RWPE2 (cell line): ENCODE measurements around the gene GOLGA6L25.
A peak's percentile ranks its signal among the peaks of the same experiment; 100 is the strongest.
"Not testable (repeated sequence)": the region's sequence is repeated elsewhere in the genome, so short reads cannot be mapped to it uniquely, and the experiment has no call there.

Experiments used
- ATAC-seq: fragments of 200-7000 bp; cut with Tn5 transposase; 3 replicates; pipeline ENCODE4 v1.9.1; 2021; ENCODE audit warnings: low read depth
- DNase-seq: peaks from one replicate; pipeline ENCODE4 v3.0.0-alpha.2; 2020; ENCODE audit warnings: low spot score
- H3K27ac ChIP-seq: fragments of 450-650 bp; 2 replicates; pipeline ENCODE4 v1.5.1; 2017; ENCODE audit warnings: mild to moderate bottlenecking; ENCODE audit not compliant: poor library complexity, severe bottlenecking
- H3K27me3 ChIP-seq: fragments of 250-450 bp; sonication (Bioruptor Pico); 2 replicates; pipeline ENCODE4 v1.5.1; 2021; ENCODE audit warnings: mild to moderate bottlenecking, moderate library complexity; ENCODE audit not compliant: insufficient read depth, poor library complexity, severe bottlenecking
- H3K36me3 ChIP-seq: fragments of 250-450 bp; sonication (Bioruptor Pico); 2 replicates; pipeline ENCODE4 v1.5.1; 2020; ENCODE audit warnings: low read depth, mild to moderate bottlenecking, moderate library complexity
- H3K4me1 ChIP-seq: fragments of 250-450 bp; sonication (Bioruptor Pico); 2 replicates; pipeline ENCODE4 v1.5.1; 2021; ENCODE audit warnings: mild to moderate bottlenecking, moderate library complexity; ENCODE audit not compliant: insufficient read depth, poor library complexity, severe bottlenecking
- H3K4me3 ChIP-seq: fragments of 250-450 bp; sonication (Bioruptor Pico); 2 replicates; pipeline ENCODE4 v1.5.1; 2021; ENCODE audit warnings: mild to moderate bottlenecking, moderate library complexity; ENCODE audit not compliant: severe bottlenecking
- H3K9me3 ChIP-seq: fragments of 250-450 bp; sonication (Bioruptor Pico); 2 replicates; pipeline ENCODE4 v1.5.1; 2021; ENCODE audit warnings: mild to moderate bottlenecking, moderate library complexity; ENCODE audit not compliant: severe bottlenecking

GOLGA6L25 gene, protein sequence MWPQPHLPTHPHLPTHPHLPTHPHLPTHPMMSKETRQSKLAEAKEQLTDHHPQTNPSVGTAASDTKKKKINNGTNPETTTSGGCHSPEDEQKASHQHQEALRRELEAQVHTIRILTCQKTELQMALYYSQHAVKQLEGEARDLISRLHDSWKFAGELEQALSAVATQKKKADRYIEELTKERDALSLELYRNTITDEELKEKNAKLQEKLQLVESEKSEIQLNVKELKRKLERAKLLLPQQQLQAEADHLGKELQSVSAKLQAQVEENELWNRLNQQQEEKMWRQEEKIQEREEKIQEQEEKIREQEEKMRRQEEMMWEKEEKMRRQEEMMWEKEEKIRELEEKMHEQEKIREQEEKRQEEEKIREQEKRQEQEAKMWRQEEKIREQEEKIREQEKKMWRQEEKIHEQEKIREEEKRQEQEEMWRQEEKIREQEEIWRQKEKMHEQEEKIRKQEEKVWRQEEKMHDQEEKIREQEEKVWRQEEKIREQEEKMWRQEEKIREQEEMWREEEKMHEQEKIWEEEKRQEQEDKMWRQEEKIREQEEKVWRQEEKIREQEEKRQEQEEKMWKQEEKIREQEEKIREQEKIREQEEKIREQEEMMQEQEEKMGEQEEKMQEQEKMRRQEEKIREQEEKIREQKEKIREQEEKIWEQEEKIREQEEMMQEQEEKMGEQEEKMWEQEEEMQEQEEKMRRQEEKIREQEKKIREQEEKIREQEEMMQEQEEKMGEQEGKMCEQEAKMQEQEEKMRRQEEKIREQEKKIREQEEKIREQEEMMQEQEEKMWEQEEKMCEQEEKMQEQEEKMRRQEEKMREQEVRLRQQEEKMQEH

DNA sequence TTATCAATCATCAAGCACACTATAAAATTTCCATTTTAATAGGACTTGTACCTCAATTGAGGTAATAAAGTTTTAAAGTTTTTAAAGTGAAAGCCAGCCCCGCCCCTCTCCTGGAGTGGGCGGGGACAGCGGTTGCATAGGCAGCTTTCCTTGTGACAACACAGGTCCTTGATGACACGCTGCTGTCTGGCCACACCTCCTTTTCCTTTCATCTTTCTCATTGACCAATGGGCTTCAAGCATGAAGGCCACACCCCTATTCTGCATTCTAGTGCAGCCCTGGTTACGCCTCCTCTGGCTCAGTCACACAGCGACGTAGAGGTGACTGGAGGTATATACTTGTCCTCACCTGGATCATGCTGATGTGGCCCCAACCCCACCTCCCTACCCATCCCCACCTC is at the start of gene GOLGA6L25:
Gene GOLGA6L25, plus strand, starts transcription at position 301 of the 400 bp plus-strand sequence. Its CDS starts 61 bp downstream, at position 362.
- not testable (repeated sequence) for H3K36me3 ChIP-seq, H3K27me3 ChIP-seq, H3K9me3 ChIP-seq, H3K4me1 ChIP-seq, H3K4me3 ChIP-seq, DNase-seq, H3K27ac ChIP-seq, ATAC-seq

DNA sequence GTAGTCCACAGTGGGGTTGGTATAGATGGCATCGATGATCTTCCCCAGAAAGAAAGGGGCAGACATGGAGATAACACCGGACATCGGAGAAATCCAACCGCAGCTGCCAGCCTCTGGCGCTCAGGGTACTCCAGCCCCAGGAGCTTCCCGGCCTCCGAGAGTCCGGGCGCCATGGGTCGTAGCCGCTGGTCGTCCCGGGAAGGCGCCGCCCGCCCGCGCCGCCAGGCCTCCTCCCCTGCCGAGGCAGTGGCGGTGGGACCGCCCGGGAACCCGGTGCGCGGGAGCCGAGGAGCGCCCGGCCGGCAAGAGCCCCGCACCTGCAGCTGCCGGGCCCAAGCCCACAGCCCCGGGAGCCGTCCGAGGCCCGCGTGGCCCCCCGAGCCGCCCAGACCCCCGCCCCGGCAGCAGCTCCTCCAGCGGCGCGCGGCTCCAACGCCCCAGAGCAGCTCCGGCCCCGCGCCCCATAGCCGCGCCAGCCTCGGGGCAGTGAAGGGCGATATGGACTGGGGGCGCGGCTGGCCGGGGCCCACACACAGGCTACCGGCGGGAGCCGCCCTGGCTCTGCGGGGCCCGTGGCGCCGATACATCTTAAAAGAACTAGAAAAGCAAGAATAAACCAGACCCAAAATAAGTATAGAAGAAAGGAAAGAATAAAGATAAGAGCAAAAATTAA is 45.0 kb upstream of the GOLGA6L25 start:
- DNase-seq = not testable (repeated sequence)

GRCh38 chr15:28514128-28514527 is 39.2 kb upstream of the GOLGA6L25 start:
- H3K4me3 ChIP-seq, H3K9me3 ChIP-seq, H3K36me3 ChIP-seq, H3K27me3 ChIP-seq, H3K27ac ChIP-seq, ATAC-seq, H3K4me1 ChIP-seq: not testable (repeated sequence)
- DNase-seq = peak; percentile 52

More for the DNA sequence above, 45.0 kb upstream of the GOLGA6L25 start:
- peak; percentile 52 for ATAC-seq
- not testable (repeated sequence) for H3K27ac ChIP-seq, H3K4me3 ChIP-seq, H3K27me3 ChIP-seq, H3K36me3 ChIP-seq, H3K4me1 ChIP-seq, H3K9me3 ChIP-seq

GRCh38 chr15:28515208-28515607 is 38.2 kb upstream of the GOLGA6L25 start:
- not testable (repeated sequence) for H3K4me3 ChIP-seq, H3K27ac ChIP-seq, DNase-seq, H3K4me1 ChIP-seq, H3K9me3 ChIP-seq, H3K27me3 ChIP-seq, H3K36me3 ChIP-seq
- ATAC-seq = peak; percentile 74

DNA sequence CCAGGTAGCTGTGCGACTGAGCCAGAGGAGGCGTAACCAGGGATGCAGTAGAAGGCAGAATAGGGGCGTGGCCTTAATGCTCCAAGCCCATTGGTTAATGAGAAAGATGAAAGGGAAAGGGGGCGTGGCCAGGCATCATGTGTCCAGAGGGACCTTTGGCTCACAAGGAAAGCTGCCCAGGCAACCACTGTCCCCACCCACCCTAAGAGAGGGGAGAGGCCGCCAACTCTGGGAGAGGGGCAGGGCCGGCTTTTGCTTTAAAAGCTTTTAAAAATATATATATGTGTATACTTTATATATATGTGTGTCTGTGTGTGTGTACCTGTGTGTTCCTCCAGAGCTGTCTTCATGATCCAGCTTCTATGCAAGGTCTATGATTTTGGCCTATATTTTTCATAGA is 20.4 kb upstream of the GOLGA6L25 start, which contains the start of gene GOLGA8G:
Gene GOLGA8G, minus strand, starts transcription at position 18 of the 400 bp plus-strand sequence. CDS start 62 bp downstream, outside the sequence.
- not testable (repeated sequence) for H3K27me3 ChIP-seq, H3K4me3 ChIP-seq, H3K9me3 ChIP-seq, H3K36me3 ChIP-seq, DNase-seq, H3K27ac ChIP-seq, ATAC-seq, H3K4me1 ChIP-seq

GRCh38 chr15:28573351-28573750 is 20.0 kb downstream of the GOLGA6L25 start:
- H3K36me3 ChIP-seq, H3K27me3 ChIP-seq, H3K9me3 ChIP-seq, H3K4me1 ChIP-seq, H3K27ac ChIP-seq, ATAC-seq, H3K4me3 ChIP-seq: not testable (repeated sequence)
- DNase-seq = peak; percentile 37

GRCh38 chr15:28588977-28589606 is 35.7 kb downstream of the GOLGA6L25 start:
- not testable (repeated sequence) for H3K4me1 ChIP-seq, H3K9me3 ChIP-seq, ATAC-seq, DNase-seq, H3K27me3 ChIP-seq, H3K36me3 ChIP-seq
- peak overlapping the region; percentile 43 for H3K27ac ChIP-seq
- H3K4me3 ChIP-seq = peak overlapping the region; percentile 47

DNA sequence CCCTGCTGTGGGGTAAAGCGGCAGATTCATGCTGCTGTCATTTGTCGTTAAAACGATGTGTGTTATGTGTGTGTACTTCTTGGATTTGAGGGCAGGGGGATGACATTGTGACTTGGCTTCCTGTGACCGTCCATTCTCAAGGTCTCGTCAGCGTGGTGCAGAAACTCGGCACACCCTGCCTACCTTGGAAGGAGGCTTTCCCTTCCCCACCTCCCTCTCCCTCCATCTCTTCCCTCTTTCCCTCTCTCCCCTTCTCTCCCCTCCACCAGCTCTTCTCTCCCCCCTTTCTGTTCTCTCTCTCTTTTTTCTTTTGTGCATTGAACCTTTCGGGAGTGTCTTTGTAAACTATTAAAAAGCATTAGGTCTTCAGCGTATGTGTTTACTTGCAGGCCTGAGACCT is 36.4 kb downstream of the GOLGA6L25 start:
- peak overlapping the region; percentile 43 for H3K27ac ChIP-seq
- H3K4me3 ChIP-seq = peak overlapping the region; percentile 47
- not testable (repeated sequence) for H3K9me3 ChIP-seq, H3K36me3 ChIP-seq, H3K4me1 ChIP-seq, H3K27me3 ChIP-seq, ATAC-seq, DNase-seq

DNA sequence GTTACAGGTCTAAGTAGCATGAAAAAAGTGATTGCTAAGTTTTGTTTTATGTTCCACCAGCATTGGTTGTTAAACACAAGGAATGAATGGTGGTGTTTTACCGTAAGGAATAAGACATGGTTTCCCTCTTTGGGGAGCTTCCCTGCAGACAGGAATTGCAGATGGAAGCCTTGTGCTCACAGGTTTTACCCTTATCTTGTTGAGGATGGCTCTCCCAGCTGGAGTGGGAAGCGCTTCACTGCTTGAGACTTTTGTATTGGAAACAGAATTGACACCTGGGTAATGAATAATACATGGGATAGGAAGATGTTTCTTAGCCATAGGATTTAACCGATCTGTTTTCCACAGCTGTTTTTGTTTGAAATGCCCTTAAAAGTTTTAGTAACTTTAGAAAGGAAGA is 39.0 kb downstream of the GOLGA6L25 start:
- H3K27ac ChIP-seq = not testable (repeated sequence)

GRCh38 chr15:28593424-28594129 is 40.2 kb downstream of the GOLGA6L25 start:
- H3K27ac ChIP-seq, H3K27me3 ChIP-seq, DNase-seq, H3K4me3 ChIP-seq, H3K36me3 ChIP-seq, ATAC-seq, H3K4me1 ChIP-seq, H3K9me3 ChIP-seq: not testable (repeated sequence)

More for the DNA sequence above, 39.0 kb downstream of the GOLGA6L25 start:
- DNase-seq, H3K27me3 ChIP-seq, H3K9me3 ChIP-seq, H3K36me3 ChIP-seq, H3K4me1 ChIP-seq, ATAC-seq, H3K4me3 ChIP-seq: not testable (repeated sequence)
